GM23338 (cell line): ENCODE measurements around the gene FRY. TPM values are rescaled to one million over a fixed set of nuclear protein-coding genes. Genes with fewer than 3 reads are reported as not detected.

Source experiments
- ATAC-seq: fragments of 200-7000 bp; cut with Tn5 transposase; 3 replicates; pipeline ENCODE4 v1.9.1; 2020
- DNase-seq: peaks from one replicate; pipeline ENCODE4 v3.0.0-alpha.2; 2015; ENCODE audit warnings: low spot score
- H2AFZ ChIP-seq: fragments of 200-600 bp; sonication (generic); 2 replicates; pipeline ENCODE4 v1.8.0; 2016; ENCODE audit warnings: antibody characterized with exemption, mild to moderate bottlenecking, moderate library complexity
- H3F3A ChIP-seq: fragments of 200-600 bp; sonication (generic); replicated peaks from 2 replicates; pipeline ENCODE4 v1.8.0; 2017; ENCODE audit warnings: antibody characterized with exemption, mixed run types, low read depth
- H3K27ac ChIP-seq: fragments of 200-600 bp; sonication (generic); 2 replicates; pipeline ENCODE4 v1.6.1; 2016; ENCODE audit warnings: low read depth
- H3K27me3 ChIP-seq: fragments of 200-600 bp; sonication (generic); 2 replicates; pipeline ENCODE4 v1.8.0; 2016; ENCODE audit warnings: mild to moderate bottlenecking, mixed run types, moderate library complexity; ENCODE audit not compliant: insufficient read depth
- H3K36me3 ChIP-seq: fragments of 200-600 bp; sonication (generic); 2 replicates; pipeline ENCODE4 v1.8.0; 2016; ENCODE audit warnings: mild to moderate bottlenecking; ENCODE audit not compliant: insufficient read depth
- H3K4me1 ChIP-seq: fragments of 200-600 bp; sonication (generic); 2 replicates; pipeline ENCODE4 v1.8.0; 2016; ENCODE audit warnings: mild to moderate bottlenecking, moderate library complexity; ENCODE audit not compliant: insufficient read depth
- H3K4me2 ChIP-seq: fragments of 200-600 bp; sonication (generic); 2 replicates; pipeline ENCODE4 v1.7.1; 2017; ENCODE audit warnings: mixed run types
- H3K4me3 ChIP-seq: fragments of 200-600 bp; sonication (generic); 2 replicates; pipeline ENCODE4 v1.6.1; 2016; ENCODE audit warnings: mixed run types
- H3K79me2 ChIP-seq: fragments of 200-600 bp; sonication (generic); replicated peaks from 2 replicates; pipeline ENCODE4 v1.8.0; 2017; ENCODE audit warnings: mild to moderate bottlenecking; ENCODE audit not compliant: insufficient read depth
- H3K9me2 ChIP-seq: fragments of 200-600 bp; sonication (generic); 2 replicates; pipeline ENCODE4 v1.8.0; 2017; ENCODE audit not compliant: insufficient read depth
- H4K20me1 ChIP-seq: fragments of 200-600 bp; sonication (generic); replicated peaks from 2 replicates; pipeline ENCODE4 v1.8.0; 2017; ENCODE audit warnings: mild to moderate bottlenecking; ENCODE audit not compliant: insufficient read depth
- H3K27ac Mint-ChIP-seq: 2 replicates; pipeline ENCODE4 v1.8.0; 2020; ENCODE audit warnings: inconsistent platforms, mild to moderate bottlenecking, moderate library complexity, mixed read lengths
- H3K27me3 Mint-ChIP-seq: 3 replicates; pipeline ENCODE4 v1.8.0; 2022; ENCODE audit warnings: low read depth, mild to moderate bottlenecking, moderate library complexity, mixed read lengths, inconsistent platforms; ENCODE audit not compliant: insufficient read depth, poor library complexity
- H3K36me3 Mint-ChIP-seq: 3 replicates; pipeline ENCODE4 v1.8.0; 2021; ENCODE audit warnings: low read depth, mild to moderate bottlenecking, inconsistent platforms, moderate library complexity, mixed read lengths
- H3K4me1 Mint-ChIP-seq: 3 replicates; pipeline ENCODE4 v1.8.0; 2020; ENCODE audit warnings: mild to moderate bottlenecking, inconsistent platforms, mixed read lengths
- H3K4me3 Mint-ChIP-seq: 3 replicates; pipeline ENCODE4 v1.8.0; 2021; ENCODE audit warnings: moderate library complexity, mild to moderate bottlenecking, inconsistent platforms, mixed read lengths
- H3K9me3 Mint-ChIP-seq: 3 replicates; pipeline ENCODE4 v1.8.0; 2020; ENCODE audit warnings: moderate library complexity, mild to moderate bottlenecking, inconsistent platforms, mixed read lengths
- CREB1 ChIP-seq: fragments of 250-450 bp; sonication (Bioruptor Pico); IDR thresholded peaks from 2 replicates; pipeline ENCODE4 v1.5.0; 2020; ENCODE audit warnings: low read depth, mild to moderate bottlenecking, moderate library complexity
- EZH2 ChIP-seq: fragments of 200-600 bp; sonication (generic); IDR thresholded peaks from one replicate; pipeline ENCODE4 v1.8.0; 2017; ENCODE audit warnings: antibody characterized with exemption, mild to moderate bottlenecking, low read depth; ENCODE audit not compliant: unreplicated experiment
- EZH2phosphoT487 ChIP-seq: fragments of 200-600 bp; sonication (generic); IDR thresholded peaks from one replicate; pipeline ENCODE4 v1.8.1; 2018; ENCODE audit warnings: antibody characterized with exemption; ENCODE audit not compliant: unreplicated experiment
- JUNB ChIP-seq: IDR thresholded peaks from one replicate; pipeline ENCODE4 v1.6.1; 2016; ENCODE audit warnings: antibody characterized with exemption; ENCODE audit not compliant: unreplicated experiment
- POLR2AphosphoS5 ChIP-seq: IDR thresholded peaks from 2 replicates; pipeline ENCODE4 v1.6.1; 2016; ENCODE audit warnings: antibody characterized with exemption, low read depth
- STAT1 ChIP-seq: IDR thresholded peaks from one replicate; pipeline ENCODE4 v1.6.1; 2016; ENCODE audit warnings: antibody characterized with exemption; ENCODE audit not compliant: unreplicated experiment
- ZNF331 ChIP-seq: fragments of 250-450 bp; sonication (Bioruptor Pico); IDR thresholded peaks from 2 replicates; pipeline ENCODE4 v1.5.0; 2020; ENCODE audit warnings: low read depth, mild to moderate bottlenecking, moderate library complexity
- ZNF462 ChIP-seq: fragments of 250-450 bp; sonication (Bioruptor Pico); IDR thresholded peaks from 2 replicates; pipeline ENCODE4 v1.5.0; 2020; ENCODE audit warnings: mild to moderate bottlenecking, moderate library complexity
- polyA plus RNA-seq: library from polyadenylated mRNA; unstranded; fragments of >200 nt; fragmentation: Nextera tagmentation; extraction: Ambion mirVana; gene quantifications from 2 replicates; pipeline ENCODE4 v1.2.1, GENCODE V29; 2016
- total RNA-seq: library from RNA; depleted of rRNA; stranded (reverse); fragments of >200 nt; shearing (Covaris generic); gene quantifications from 2 replicates; pipeline ENCODE4 v1.2.3, GENCODE V29; 2014
- TF ChIP-seq, protein P1 (sequence below): IDR thresholded peaks from 2 replicates; pipeline ENCODE4 v1.6.1; 2016; ENCODE audit warnings: antibody characterized with exemption

The FRY gene
- total and polyA plus RNA-seq, 2 experiments from 2014 or later = 2.4 to 10.1 TPM

DNA sequence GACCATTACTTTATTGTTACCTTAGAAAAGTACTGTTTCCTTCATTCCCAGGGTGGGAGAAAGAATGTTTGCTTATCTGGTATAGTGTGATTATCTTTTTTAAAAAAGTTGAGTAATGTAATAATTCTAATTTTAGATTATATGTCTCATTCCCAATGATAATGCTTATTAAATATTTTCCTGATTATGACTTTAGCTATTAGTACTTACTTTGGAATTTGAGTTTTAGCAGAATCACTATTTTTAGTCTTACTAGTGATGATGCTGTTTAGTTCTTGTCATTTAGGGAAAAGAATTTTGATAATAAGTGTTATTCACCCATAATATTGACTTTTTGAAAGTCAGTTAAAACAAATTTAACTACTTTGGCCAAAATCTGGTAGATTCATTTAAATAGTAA lies 95.2 kb downstream of the FRY start:
- no peak for ATAC-seq
- Mint-ChIP-seq H3K36me3 (peaks cover 16% of the 10 kb centered on the region), H3K27me3 (no peaks in the 10 kb centered on the region), H3K4me3 (no peak overlapping the region), H3K27ac (no peak overlapping the region), H3K4me1 (no peaks in the 10 kb centered on the region), H3K9me3 (peaks cover 16% of the 10 kb centered on the region)
- DNase-seq = no peak
- no peaks in the 10 kb centered on the region for H3F3A ChIP-seq
- H4K20me1 ChIP-seq = no peaks in the 10 kb centered on the region
- H2AFZ ChIP-seq = no peak overlapping the region
- TF ChIP-seq STAT1 (no peak), CREB1 (CRISPR knock-in tag) (no peak), ZNF331 (no peak), POLR2AphosphoS5 (no peak), JUNB (no peak), EZH2phosphoT487 (no peak), ZNF462 (CRISPR knock-in tag) (no peak), EZH2 (no peak)
- TF ChIP-seq, protein P1, sequence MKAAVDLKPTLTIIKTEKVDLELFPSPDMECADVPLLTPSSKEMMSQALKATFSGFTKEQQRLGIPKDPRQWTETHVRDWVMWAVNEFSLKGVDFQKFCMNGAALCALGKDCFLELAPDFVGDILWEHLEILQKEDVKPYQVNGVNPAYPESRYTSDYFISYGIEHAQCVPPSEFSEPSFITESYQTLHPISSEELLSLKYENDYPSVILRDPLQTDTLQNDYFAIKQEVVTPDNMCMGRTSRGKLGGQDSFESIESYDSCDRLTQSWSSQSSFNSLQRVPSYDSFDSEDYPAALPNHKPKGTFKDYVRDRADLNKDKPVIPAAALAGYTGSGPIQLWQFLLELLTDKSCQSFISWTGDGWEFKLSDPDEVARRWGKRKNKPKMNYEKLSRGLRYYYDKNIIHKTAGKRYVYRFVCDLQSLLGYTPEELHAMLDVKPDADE = no peak
- H3K4me1 ChIP-seq = no peaks in the 10 kb centered on the region
- H3K27ac ChIP-seq = no peak overlapping the region
- no peaks in the 10 kb centered on the region for H3K27me3 ChIP-seq
- no peaks in the 10 kb centered on the region; the same call in 1 of the 2 replicates for H3K9me2 ChIP-seq
- H3K79me2 ChIP-seq = no peaks in the 10 kb centered on the region
- no peak overlapping the region for H3K4me2 ChIP-seq
- H3K36me3 ChIP-seq = no peaks in the 10 kb centered on the region
- no peak overlapping the region for H3K4me3 ChIP-seq
